Activated CD8-positive, alpha-beta memory T cell treated with anti-CD3 and anti-CD28 coated beads for 24 hours (primary cell): ENCODE data around the gene LTK.

ENCODE experiments used
- DNase-seq: peaks from one replicate; pipeline ENCODE4 v3.0.0-alpha.2; 2020

Gene LTK

GRCh38 chr15:41495736-41496599, 17.7 kb downstream of the LTK start:
- DNase-seq, result no peak

GRCh38 chr15:41494922-41495735, 18.5 kb downstream of the LTK start:
- peak; percentile 77 for DNase-seq

GRCh38 chr15:41494190-41494921, 19.3 kb downstream of the LTK start:
- peak; percentile 79 for DNase-seq

GRCh38 chr15:41493902-41494189, 19.8 kb downstream of the LTK start:
- DNase-seq, result no peak

GRCh38 chr15:41493205-41493901, 20.3 kb downstream of the LTK start, which contains the start of gene ITPKA:
Gene ITPKA (plus strand): TSS chr15:41493874. CDS start chr15:41493928, 54 bp downstream.
- peak; percentile 94 for DNase-seq

- DNase-seq, result no peak
Observed at GRCh38 chr15:41492597-41493204, 20.9 kb downstream of the LTK start.

- no peak for DNase-seq
Observed at GRCh38 chr15:41491889-41492288, 21.7 kb downstream of the LTK start.

GRCh38 chr15:41490355-41490754, 23.3 kb downstream of the LTK start:
- DNase-seq, result no peak

- DNase-seq, result no peak
Observed at GRCh38 chr15:41489641-41490040, 24.0 kb downstream of the LTK start.

GRCh38 chr15:41487802-41488201, 25.8 kb downstream of the LTK start:
- no peak for DNase-seq

- DNase-seq, result no peak
Observed at GRCh38 chr15:41487381-41487780, 26.2 kb downstream of the LTK start.

- no peak for DNase-seq
Observed at GRCh38 chr15:41486286-41486685, 27.3 kb downstream of the LTK start.

- DNase-seq, result no peak
Observed at GRCh38 chr15:41484937-41485625, 28.5 kb downstream of the LTK start.

- no peak for DNase-seq
Observed at GRCh38 chr15:41483519-41483918, 30.1 kb downstream of the LTK start.

- DNase-seq, result no peak
Observed at GRCh38 chr15:41483115-41483514, 30.5 kb downstream of the LTK start.

GRCh38 chr15:41482110-41482877, 31.3 kb downstream of the LTK start:
- no peak for DNase-seq

GRCh38 chr15:41480396-41481140, 33.1 kb downstream of the LTK start:
- DNase-seq, result no peak

- DNase-seq, result no peak
Observed at GRCh38 chr15:41476416-41477048, 37.1 kb downstream of the LTK start.

GRCh38 chr15:41474941-41475340, 38.7 kb downstream of the LTK start:
- DNase-seq, result no peak

- DNase-seq, result no peak
Observed at GRCh38 chr15:41474436-41474835, 39.2 kb downstream of the LTK start.
